A549 (cell line): Measurements from ENCODE around the gene SOX6. TPM values are rescaled to one million over a fixed set of nuclear protein-coding genes. Genes with fewer than 3 reads are reported as not detected.

Experiments used
- ATAC-seq, 2 experiments: fragments of 200-7000 bp in 1 of 2; fragments of >200 bp in 1 of 2; cut with Nextera tagmentation in 1 of 2; cut with Tn5 transposase in 1 of 2; 3 replicates each; pipeline versions ENCODE4 v1.8.0 to v1.9.1; 2018 to 2020; ENCODE audit warnings: mild to moderate bottlenecking in 1 of 2, moderate library complexity in 1 of 2
- CTCF ChIA-PET: fragments of 300-600 bp; sonication (Branson Sonifier 250); formaldehyde crosslinking; extraction: SDS; loops from one replicate; lab custom pipeline; 2021; ENCODE audit warnings: antibody characterized with exemption, inconsistent platforms; lab: Yijun Ruan, JAX
- POLR2A ChIA-PET: fragments of 350-600 bp; formaldehyde crosslinking; extraction: SDS; loops from one replicate; lab custom pipeline; 2021; ENCODE audit warnings: antibody characterized with exemption, inconsistent platforms; lab: Yijun Ruan, JAX
- DNase-seq, 2 experiments: peaks; one replicate each; pipeline versions ENCODE4 v3.0.0 to v3.0.0-alpha.2; 2011 to 2016; ENCODE audit warnings: low read depth in 1 of 2, low spot score in 1 of 2
- FAIRE-seq: peaks from 2 replicates; lab custom pipeline; 2011; peaks lifted over from hg19 to GRCh38; lab: Jason Lieb, UNC
- H3K27ac ChIP-seq, 2 experiments: fragments of >200 bp; sonication (Bioruptor Twin); formaldehyde crosslinking; 3 replicates each; pipeline ENCODE4 v1.5.1; 2016 to 2017
- H3K4me1 ChIP-seq: fragments of >200 bp; sonication (Bioruptor Twin); formaldehyde crosslinking; 3 replicates; pipeline ENCODE4 v1.6.1; 2016
- H3K4me2 ChIP-seq: fragments of >200 bp; sonication (Bioruptor Twin); formaldehyde crosslinking; 3 replicates; pipeline ENCODE4 v1.6.1; 2016
- H3K4me3 ChIP-seq: fragments of >200 bp; sonication (Bioruptor Twin); formaldehyde crosslinking; 3 replicates; pipeline ENCODE4 v1.5.1; 2016
- H3K9me3 ChIP-seq: fragments of >200 bp; sonication (Bioruptor Twin); formaldehyde crosslinking; 3 replicates; pipeline ENCODE4 v1.6.1; 2016
- BCL3 ChIP-seq: fragments of >200 bp; sonication (Bioruptor Twin); formaldehyde crosslinking; IDR thresholded peaks from 3 replicates; pipeline ENCODE4 v1.6.1; 2016
- CBX8 ChIP-seq: fragments of 200-600 bp; sonication (generic); IDR thresholded peaks from 2 replicates; pipeline ENCODE4 v1.6.1; 2016
- CEBPB ChIP-seq, 2 experiments: fragments of >200 bp in 1 of 2; sonication (Bioruptor Twin) in 1 of 2; formaldehyde crosslinking in 1 of 2; IDR thresholded peaks; 2 replicates each; pipeline ENCODE4 v1.6.1; 2012 to 2016
- CHD2 ChIP-seq: fragments of 150-350 bp; IDR thresholded peaks from 2 replicates; pipeline ENCODE4 v1.6.1; 2014; ENCODE audit warnings: low read length; ENCODE audit not compliant: partially characterized antibody
- CTCF ChIP-seq: fragments of >200 bp; sonication (Bioruptor Twin); formaldehyde crosslinking; IDR thresholded peaks from 3 replicates; pipeline ENCODE4 v1.5.1; 2016
- EHF ChIP-seq: fragments of 250-450 bp; sonication (Bioruptor Pico); IDR thresholded peaks from 2 replicates; pipeline ENCODE4 v1.5.0; 2020; ENCODE audit warnings: mild to moderate bottlenecking
- EP300 ChIP-seq, 2 experiments: fragments of >200 bp; sonication (Bioruptor Twin); formaldehyde crosslinking; IDR thresholded peaks; 2 replicates in 1 of 2; 3 replicates in 1 of 2; pipeline ENCODE4 v1.6.1; 2016 to 2017
- ESRRA ChIP-seq: fragments of 150-350 bp; IDR thresholded peaks from 2 replicates; pipeline ENCODE4 v1.6.1; 2014; ENCODE audit warnings: mild to moderate bottlenecking, low read length, borderline replicate concordance
- FOSB ChIP-seq: fragments of 250-450 bp; sonication (Bioruptor Pico); IDR thresholded peaks from 2 replicates; pipeline ENCODE4 v1.5.0; 2020; ENCODE audit warnings: mild to moderate bottlenecking, moderate library complexity
- FOSL2 ChIP-seq, 2 experiments: fragments of 450-650 bp in 1 of 2; fragments of >200 bp in 1 of 2; sonication (Bioruptor Twin) in 1 of 2; formaldehyde crosslinking; IDR thresholded peaks; 2 replicates each; pipeline versions ENCODE4 v1.5.0 to v1.6.1; 2016 to 2020; ENCODE audit warnings: mild to moderate bottlenecking in 1 of 2, moderate library complexity in 1 of 2
- GATA3 ChIP-seq: IDR thresholded peaks from 2 replicates; pipeline ENCODE4 v1.6.1; 2012; ENCODE audit warnings: borderline replicate concordance
- HMGXB4 ChIP-seq: fragments of 250-450 bp; sonication (Bioruptor Pico); IDR thresholded peaks from 2 replicates; pipeline ENCODE4 v1.5.0; 2021; ENCODE audit warnings: mild to moderate bottlenecking, moderate library complexity, borderline replicate concordance
- HOXA7 ChIP-seq: fragments of 250-450 bp; sonication (Bioruptor Pico); IDR thresholded peaks from 2 replicates; pipeline ENCODE4 v1.5.0; 2020; ENCODE audit warnings: mild to moderate bottlenecking, moderate library complexity
- HOXB5 ChIP-seq: fragments of 250-450 bp; sonication (Bioruptor Pico); IDR thresholded peaks from 2 replicates; pipeline ENCODE4 v1.5.0; 2020; ENCODE audit warnings: mild to moderate bottlenecking, moderate library complexity
- JUN ChIP-seq, 2 experiments: fragments of >200 bp; sonication (Bioruptor Twin); formaldehyde crosslinking; IDR thresholded peaks; 2 replicates in 1 of 2; 3 replicates in 1 of 2; pipeline ENCODE4 v1.6.1; 2016 to 2017
- JUNB ChIP-seq: fragments of >200 bp; sonication (Bioruptor Twin); formaldehyde crosslinking; IDR thresholded peaks from 2 replicates; pipeline ENCODE4 v1.6.1; 2016
- KDM1A ChIP-seq: fragments of 200-600 bp; sonication (generic); IDR thresholded peaks from 2 replicates; pipeline ENCODE4 v1.6.1; 2016; ENCODE audit warnings: low read depth, mild to moderate bottlenecking
- MAX ChIP-seq: IDR thresholded peaks from 2 replicates; pipeline ENCODE4 v1.6.1; 2012
- MAZ ChIP-seq: fragments of 150-350 bp; IDR thresholded peaks from 2 replicates; pipeline ENCODE4 v1.6.1; 2014; ENCODE audit warnings: antibody characterized with exemption, low read depth, low read length, borderline replicate concordance
- NFE2L2 ChIP-seq: fragments of 150-350 bp; conservative IDR thresholded peaks from 2 replicates; pipeline ENCODE4 v1.6.1; 2014; ENCODE audit warnings: low read length
- NR3C1 ChIP-seq: fragments of >200 bp; sonication (Bioruptor Twin); formaldehyde crosslinking; IDR thresholded peaks from 3 replicates; pipeline ENCODE4 v1.6.1; 2017
- PHF8 ChIP-seq: fragments of 200-600 bp; sonication (generic); IDR thresholded peaks from 2 replicates; pipeline ENCODE4 v1.6.1; 2016; ENCODE audit warnings: low read depth, mild to moderate bottlenecking, antibody characterized with exemption, moderate library complexity, borderline replicate concordance
- POLR2AphosphoS2 ChIP-seq: conservative IDR thresholded peaks from 2 replicates; pipeline ENCODE4 v1.6.1; 2012; ENCODE audit warnings: low read length, improper control_type of control experiment, inconsistent platforms
- RAD21 ChIP-seq, 2 experiments: fragments of >200 bp in 1 of 2; sonication (Bioruptor Twin) in 1 of 2; formaldehyde crosslinking in 1 of 2; IDR thresholded peaks in 1 of 2; conservative IDR thresholded peaks in 1 of 2; 2 replicates in 1 of 2; 3 replicates in 1 of 2; pipeline ENCODE4 v1.6.1; 2012 to 2018; ENCODE audit warnings: inconsistent platforms in 1 of 2
- RARB ChIP-seq: fragments of 250-450 bp; sonication (Bioruptor Pico); IDR thresholded peaks from 2 replicates; pipeline ENCODE4 v1.8.0; 2021; ENCODE audit warnings: mild to moderate bottlenecking, moderate library complexity
- RNF2 ChIP-seq: fragments of 200-600 bp; sonication (generic); IDR thresholded peaks from 2 replicates; pipeline ENCODE4 v1.6.1; 2016; ENCODE audit warnings: low read depth, mild to moderate bottlenecking, antibody characterized with exemption, moderate library complexity, borderline replicate concordance
- SMC3 ChIP-seq: fragments of >200 bp; sonication (Bioruptor Twin); formaldehyde crosslinking; IDR thresholded peaks from 3 replicates; pipeline ENCODE4 v1.6.1; 2018; ENCODE audit warnings: inconsistent platforms
- SREBF2 ChIP-seq: fragments of 450-650 bp; IDR thresholded peaks from 2 replicates; pipeline ENCODE4 v1.6.1; 2014; ENCODE audit warnings: mild to moderate bottlenecking, moderate library complexity
- TFCP2L1 ChIP-seq: fragments of 250-450 bp; sonication (Bioruptor Pico); IDR thresholded peaks from 2 replicates; pipeline ENCODE4 v1.5.0; 2021; ENCODE audit warnings: mild to moderate bottlenecking
- ZC3H11A ChIP-seq: fragments of 450-650 bp; IDR thresholded peaks from 2 replicates; pipeline ENCODE4 v1.6.1; 2014; ENCODE audit warnings: antibody characterized with exemption, mild to moderate bottlenecking
- ZFP36 ChIP-seq: fragments of 450-650 bp; IDR thresholded peaks from 2 replicates; pipeline ENCODE4 v1.6.1; 2014; ENCODE audit warnings: borderline replicate concordance; ENCODE audit not compliant: partially characterized antibody
- ZSCAN20 ChIP-seq: fragments of 250-450 bp; sonication (Bioruptor Pico); IDR thresholded peaks from 2 replicates; pipeline ENCODE4 v1.8.0; 2022; ENCODE audit warnings: mild to moderate bottlenecking, moderate library complexity
- WGBS: methylation state at CpG from one replicate; pipeline ENCODE4 v1.1.6; 2017; ENCODE audit errors: missing lambda C conversion rate; 5-methylcytosine and 5-hydroxymethylcytosine counted together
- polyA plus RNA-seq, 4 experiments: library from polyadenylated mRNA; depleted of rRNA in 3 of 4; stranded (reverse); fragments of >200 nt; fragmentation: RNase III in 1 of 4; extraction: RNeasy Plus Mini Kit Qiagen cat#74134 plus additional on column Dnase treatment in 1 of 4; gene quantifications; 2 replicates in 3 of 4; 3 replicates in 1 of 4; pipeline ENCODE4 v1.2.3, GENCODE V29; 2011 to 2017

Gene SOX6
- polyA plus RNA-seq, 2 of the 4 experiments (the other 2 are of a cell fraction), result 0.18 TPM; not detected in 1

GRCh38 chr11:16185042-16185441 is 171.3 kb downstream of the SOX6 start:
- ATAC-seq, result peak; percentile 35 to 52; a peak in 5 of 6 replicates
- Histone ChIP-seq H3K4me3 (no peak overlapping the region), H3K4me2 (peak overlapping the region; percentile 73), H3K27ac (peak overlapping the region; percentile 60 to 72), H3K9me3 (no peaks in the 10 kb centered on the region), H3K4me1 (peaks cover 29% of the 10 kb centered on the region)
- POLR2A ChIA-PET, result no interaction called here
- no peak for TF ChIP-seq PHF8
- TF ChIP-seq CBX8, result no peak
- TF ChIP-seq BCL3, result no peak
- no peak for TF ChIP-seq TFCP2L1
- TF ChIP-seq NR3C1, result no peak
- TF ChIP-seq HOXB5 (CRISPR knock-in tag), result no peak
- TF ChIP-seq NFE2L2, result no peak
- CTCF ChIA-PET, result interaction anchor here (1.2 kb wide), 1 partner anchor 15 kb away, joined by 3 read pairs; no protein-coding TSS in a partner anchor
- no peak for FAIRE-seq
- DNase-seq, result no peak

GRCh38 chr11:16184588-16184987 is 171.8 kb downstream of the SOX6 start:
- H3K4me1 ChIP-seq, result peaks cover 29% of the 10 kb centered on the region
- POLR2A ChIA-PET, result no interaction called here
- no peak overlapping the region for H3K4me3 ChIP-seq
- FAIRE-seq (peak; percentile 97), ATAC-seq (peak; percentile 100), DNase-seq (peak; percentile 55 to 86)
- WGBS, result 0% methylated on average over 1 of the region's 1 CpG
- H3K9me3 ChIP-seq, result no peaks in the 10 kb centered on the region
- CTCF ChIA-PET, result interaction anchor here (1.2 kb wide), 1 partner anchor 14 kb away, joined by 3 read pairs; no protein-coding TSS in a partner anchor
- TF ChIP-seq GATA3, result peak; percentile 72
- TF ChIP-seq FOSB (CRISPR knock-in tag), result no peak
- TF ChIP-seq EHF, result no peak
- 0 out of 5 replicates have a peak, but pooled peaks of 1 of the 2 experiments have one; percentile 13 for TF ChIP-seq EP300 (IDR thresholded peaks at IDR 0.05)
- no peak for TF ChIP-seq ESRRA
- peak; percentile 81 for TF ChIP-seq FOSL2 (IDR thresholded peaks at IDR 0.05)
- peak; percentile 94 for TF ChIP-seq FOSL2 (CRISPR knock-in tag; IDR thresholded peaks at IDR 0.05)
- peak; percentile 53 for TF ChIP-seq MAX
- peak in 1 of 2 experiments; percentile 22; a peak in 1 of 5 replicates for TF ChIP-seq RAD21 (conservative IDR thresholded peaks at IDR 0.05 in 1 of 2, IDR thresholded peaks at IDR 0.05 in 1 of 2)
- TF ChIP-seq SMC3, result 0 out of 3 replicates have a peak, but pooled peaks have one; percentile 28
- no peak for TF ChIP-seq MAZ
- peak; percentile 75 for TF ChIP-seq JUNB
- TF ChIP-seq, all 56 proteins: peak for 7
- Histone ChIP-seq H3K4me2 (peak overlapping the region; percentile 73), H3K27ac (peak overlapping the region; percentile 60 to 72)

- ChIA-PET CTCF (interaction anchor here (0.9 kb wide), 1 partner anchor 9 kb away, joined by 3 read pairs; no protein-coding TSS in a partner anchor), POLR2A (no interaction called here)
- DNase-seq, result no peak
- 79% methylated on average over 2 of the region's 2 CpGs for WGBS
- Histone ChIP-seq H3K4me1 (peaks cover 29% of the 10 kb centered on the region), H3K27ac (no peak overlapping the region), H3K9me3 (no peaks in the 10 kb centered on the region), H3K4me2 (no peak overlapping the region), H3K4me3 (no peak overlapping the region)
- FAIRE-seq, result no peak
- ATAC-seq, result no peak
- TF ChIP-seq JUN (IDR thresholded peaks at IDR 0.05) (no peak), POLR2AphosphoS2 (no peak), HOXB5 (CRISPR knock-in tag) (no peak), CEBPB (IDR thresholded peaks at IDR 0.05) (no peak), RARB (CRISPR knock-in tag) (no peak), KDM1A (no peak), ZFP36 (no peak), FOSL2 (IDR thresholded peaks at IDR 0.05) (no peak), FOSL2 (CRISPR knock-in tag; IDR thresholded peaks at IDR 0.05) (no peak), RAD21 (conservative IDR thresholded peaks at IDR 0.05 in 1 of 2, IDR thresholded peaks at IDR 0.05 in 1 of 2) (no peak), SREBF2 (no peak), RNF2 (no peak), CTCF (no peak), HOXA7 (no peak), HMGXB4 (CRISPR knock-in tag) (no peak), CHD2 (no peak), FOSB (CRISPR knock-in tag) (no peak), ZC3H11A (no peak), ZSCAN20 (CRISPR knock-in tag) (no peak)
Measured at GRCh38 chr11:16182553-16182952, 173.8 kb downstream of the SOX6 start.
